ENCODE data around the gene POU3F3. TPM values are rescaled to one million over a fixed set of nuclear protein-coding genes. Genes with fewer than 3 reads are reported as not detected.

Gene POU3F3
- total RNA-seq, 6 donors from 2014 or later, result not detected

DNA sequence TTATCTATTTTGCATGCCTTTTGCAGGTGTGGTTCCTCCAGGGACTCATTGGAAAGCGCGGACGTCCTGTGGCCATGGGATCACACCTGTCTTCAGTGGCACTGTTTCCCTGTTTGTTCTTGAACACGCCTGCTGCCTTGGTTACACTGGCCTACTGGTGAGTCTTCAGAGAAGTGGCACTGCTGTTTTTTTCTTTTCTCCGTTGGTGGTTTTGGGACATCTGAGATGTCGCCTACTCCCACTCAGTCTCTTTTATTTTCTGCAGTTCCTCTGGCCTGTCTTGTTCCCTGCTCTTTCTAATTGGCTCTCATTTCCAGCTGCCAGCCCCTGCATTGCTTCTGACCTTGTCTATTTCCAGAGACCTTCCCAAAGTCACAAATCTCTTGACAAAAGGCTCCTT is 35.7 kb upstream of the POU3F3 start:
- 85 to 90% methylated on average over 6 of the region's 6 CpGs for WGBS, 2 donors
- no peak overlapping the region for H3K27ac ChIP-seq
- H3K9me3 ChIP-seq, result no peaks in the 10 kb centered on the region
- no peak overlapping the region for H3K4me3 ChIP-seq
- no peaks in the 10 kb centered on the region for H3K27me3 ChIP-seq
- no peaks in the 10 kb centered on the region for H3K4me1 ChIP-seq
- ATAC-seq (ENCODE audit: low FRiP score in 2 of 2), result no peak
- TF ChIP-seq EP300 (IDR thresholded peaks at IDR 0.05) (no peak), POLR2A (IDR thresholded peaks at IDR 0.05) (no peak), POLR2AphosphoS5 (IDR thresholded peaks at IDR 0.05) (no peak)
- TF ChIP-seq, protein P1, sequence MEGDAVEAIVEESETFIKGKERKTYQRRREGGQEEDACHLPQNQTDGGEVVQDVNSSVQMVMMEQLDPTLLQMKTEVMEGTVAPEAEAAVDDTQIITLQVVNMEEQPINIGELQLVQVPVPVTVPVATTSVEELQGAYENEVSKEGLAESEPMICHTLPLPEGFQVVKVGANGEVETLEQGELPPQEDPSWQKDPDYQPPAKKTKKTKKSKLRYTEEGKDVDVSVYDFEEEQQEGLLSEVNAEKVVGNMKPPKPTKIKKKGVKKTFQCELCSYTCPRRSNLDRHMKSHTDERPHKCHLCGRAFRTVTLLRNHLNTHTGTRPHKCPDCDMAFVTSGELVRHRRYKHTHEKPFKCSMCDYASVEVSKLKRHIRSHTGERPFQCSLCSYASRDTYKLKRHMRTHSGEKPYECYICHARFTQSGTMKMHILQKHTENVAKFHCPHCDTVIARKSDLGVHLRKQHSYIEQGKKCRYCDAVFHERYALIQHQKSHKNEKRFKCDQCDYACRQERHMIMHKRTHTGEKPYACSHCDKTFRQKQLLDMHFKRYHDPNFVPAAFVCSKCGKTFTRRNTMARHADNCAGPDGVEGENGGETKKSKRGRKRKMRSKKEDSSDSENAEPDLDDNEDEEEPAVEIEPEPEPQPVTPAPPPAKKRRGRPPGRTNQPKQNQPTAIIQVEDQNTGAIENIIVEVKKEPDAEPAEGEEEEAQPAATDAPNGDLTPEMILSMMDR (IDR thresholded peaks at IDR 0.05), result no peak
- no peaks in the 10 kb centered on the region for H3K36me3 ChIP-seq
- DNase-seq, result no peak

DNA sequence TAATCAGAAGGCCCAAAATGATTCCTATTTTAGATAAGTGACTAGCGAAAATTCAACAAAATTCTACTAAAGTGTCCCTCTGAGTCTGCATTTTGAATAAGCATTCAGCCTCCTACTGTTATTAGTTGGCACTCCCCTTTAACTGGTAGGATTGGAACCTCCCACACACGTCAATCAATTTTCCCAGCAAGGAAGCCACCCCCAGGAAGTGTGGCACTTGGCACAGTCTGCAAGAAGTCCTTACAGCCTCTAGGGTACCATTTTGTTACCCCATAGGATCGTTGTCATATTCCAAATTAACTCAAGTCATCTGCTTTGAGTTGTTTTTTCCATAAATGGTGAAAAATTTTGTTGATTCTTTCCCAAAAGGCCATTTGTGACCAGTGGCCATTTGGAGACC is 33.8 kb upstream of the POU3F3 start:
- Histone ChIP-seq H3K9me3 (no peaks in the 10 kb centered on the region), H3K36me3 (no peaks in the 10 kb centered on the region), H3K27ac (no peak overlapping the region), H3K27me3 (no peaks in the 10 kb centered on the region), H3K4me3 (no peak overlapping the region), H3K4me1 (no peaks in the 10 kb centered on the region)
- no peak for TF ChIP-seq POLR2A (IDR thresholded peaks at IDR 0.05)
- TF ChIP-seq POLR2AphosphoS5 (IDR thresholded peaks at IDR 0.05), result no peak
- TF ChIP-seq, protein P1 (IDR thresholded peaks at IDR 0.05), result no peak
- no peak for TF ChIP-seq EP300 (IDR thresholded peaks at IDR 0.05)
- ATAC-seq (ENCODE audit: low FRiP score in 2 of 2), result no peak
- DNase-seq, result no peak
- WGBS, 2 donors, result 78 to 79% methylated on average over 3 of the region's 3 CpGs

DNA sequence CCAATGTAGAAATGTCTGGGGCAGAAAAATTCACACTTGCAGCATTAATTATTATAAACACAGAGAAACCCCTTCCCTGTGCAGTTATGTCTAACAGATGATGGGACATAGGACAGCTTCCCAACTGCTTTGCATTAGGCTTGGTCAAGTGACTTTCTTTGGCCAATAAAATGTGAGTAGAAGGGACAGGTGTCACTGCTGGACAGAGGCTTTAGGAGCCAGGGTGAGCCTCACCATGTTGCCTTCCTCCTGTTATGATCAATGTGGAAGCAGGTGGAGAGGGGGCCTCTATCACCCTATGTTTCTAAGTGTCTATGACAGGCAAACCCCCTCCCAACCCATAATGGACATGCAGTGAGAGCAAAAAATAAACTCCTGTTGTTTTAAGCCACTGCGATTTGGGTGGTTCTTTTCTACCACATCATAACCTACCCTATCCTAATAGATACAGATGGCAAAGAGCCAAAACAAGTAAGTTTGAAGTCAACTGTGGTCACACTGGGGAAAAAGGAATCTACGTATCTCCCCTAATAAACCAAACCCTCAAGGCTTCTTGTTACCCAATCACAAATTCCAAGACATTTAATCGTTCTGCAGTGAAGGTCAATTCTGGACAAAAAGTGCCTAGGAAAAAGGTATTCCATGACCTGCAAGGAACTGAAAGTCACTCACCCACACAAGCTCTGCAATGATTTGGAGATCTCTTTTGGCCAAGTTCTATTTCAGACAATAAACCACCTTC is 28.6 kb upstream of the POU3F3 start:
- ATAC-seq (ENCODE audit: low FRiP score in 2 of 2), result no peak
- no peaks in the 10 kb centered on the region for H3K9me3 ChIP-seq
- H3K4me1 ChIP-seq, result no peaks in the 10 kb centered on the region
- no peak for DNase-seq
- no peaks in the 10 kb centered on the region for H3K27me3 ChIP-seq
- WGBS, 2 donors, result 50 to 76% methylated on average over 3 of the region's 3 CpGs
- H3K4me3 ChIP-seq, result no peak overlapping the region
- no peaks in the 10 kb centered on the region for H3K36me3 ChIP-seq
- TF ChIP-seq EP300 (IDR thresholded peaks at IDR 0.05) (no peak), POLR2A (IDR thresholded peaks at IDR 0.05) (no peak)
- TF ChIP-seq, protein P1 (IDR thresholded peaks at IDR 0.05), result no peak
- H3K27ac ChIP-seq, result no peak overlapping the region

DNA sequence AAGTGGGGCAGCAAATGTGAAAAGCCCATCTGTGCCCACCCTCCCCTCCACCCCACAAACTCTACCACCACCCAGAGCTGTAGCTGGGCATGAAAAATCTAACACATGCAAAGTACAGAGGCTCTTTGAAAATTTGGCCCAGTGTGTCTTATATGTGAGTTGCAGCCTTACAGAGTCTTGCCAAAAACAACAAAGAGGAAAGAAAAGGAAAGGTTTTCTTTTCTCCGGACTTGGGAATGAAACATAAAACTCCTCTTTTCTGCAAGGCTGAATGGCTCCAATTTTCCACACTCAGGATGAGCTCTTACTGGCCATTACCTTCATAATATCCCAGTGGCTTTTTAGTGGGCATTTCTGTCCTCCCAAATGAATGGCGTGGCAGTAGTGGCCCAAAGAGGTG is 27.9 kb upstream of the POU3F3 start:
- no peaks in the 10 kb centered on the region for H3K27me3 ChIP-seq
- H3K9me3 ChIP-seq, result no peaks in the 10 kb centered on the region
- H3K27ac ChIP-seq, result no peak overlapping the region
- no peak for TF ChIP-seq EP300 (IDR thresholded peaks at IDR 0.05)
- TF ChIP-seq, protein P1 (IDR thresholded peaks at IDR 0.05), result no peak
- TF ChIP-seq POLR2AphosphoS5 (IDR thresholded peaks at IDR 0.05), result no peak
- ATAC-seq (ENCODE audit: low FRiP score in 2 of 2), result no peak
- H3K4me1 ChIP-seq, result no peaks in the 10 kb centered on the region
- H3K4me3 ChIP-seq, result no peak overlapping the region
- WGBS, 2 donors, result 76 to 77% methylated on average over 2 of the region's 2 CpGs
- H3K36me3 ChIP-seq, result no peaks in the 10 kb centered on the region
- DNase-seq, result no peak

DNA sequence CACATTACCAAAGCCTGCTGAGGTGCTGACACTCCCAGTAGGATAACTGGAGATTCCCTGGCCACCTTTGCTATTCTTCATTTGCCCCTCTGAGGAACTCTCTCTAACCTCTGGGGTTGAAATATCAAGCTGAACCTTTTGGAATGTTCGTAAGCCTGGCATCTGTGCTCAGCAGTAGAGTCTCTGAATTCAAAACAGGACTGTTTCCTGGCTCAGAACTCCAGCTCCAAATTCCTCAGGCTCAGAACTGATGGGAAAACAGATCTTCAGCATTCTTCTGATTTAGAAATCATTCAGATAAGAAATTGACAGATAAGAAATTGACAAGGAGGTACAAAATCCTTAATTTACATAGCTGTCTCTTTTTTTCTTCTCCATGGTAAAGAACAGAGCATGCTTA is 22.2 kb upstream of the POU3F3 start:
- no peaks in the 10 kb centered on the region for H3K4me1 ChIP-seq
- H3K4me3 ChIP-seq, result no peak overlapping the region
- no peak overlapping the region for H3K27ac ChIP-seq
- no peak for TF ChIP-seq POLR2A (IDR thresholded peaks at IDR 0.05)
- TF ChIP-seq EP300 (IDR thresholded peaks at IDR 0.05), result no peak
- TF ChIP-seq, protein P1 (IDR thresholded peaks at IDR 0.05), result no peak
- TF ChIP-seq POLR2AphosphoS5 (IDR thresholded peaks at IDR 0.05), result no peak
- no peaks in the 10 kb centered on the region for H3K36me3 ChIP-seq
- ATAC-seq (ENCODE audit: low FRiP score in 2 of 2) (no peak), DNase-seq (no peak)
- 90% methylated on average over 1 of the region's 1 CpG; no CpG with 5 or more reads in 1 of the 2 donors for WGBS, 2 donors
- no peaks in the 10 kb centered on the region for H3K9me3 ChIP-seq
- no peaks in the 10 kb centered on the region for H3K27me3 ChIP-seq
